A549 (cell line): ENCODE measurements around the gene GRAMD2A. TPM values are rescaled to one million over a fixed set of nuclear protein-coding genes. Genes with fewer than 3 reads are reported as not detected.

ENCODE experiments used
- ATAC-seq, 2 experiments: fragments of 200-7000 bp in 1 of 2; fragments of >200 bp in 1 of 2; cut with Nextera tagmentation in 1 of 2; cut with Tn5 transposase in 1 of 2; 3 replicates each; pipeline versions ENCODE4 v1.8.0 to v1.9.1; 2018 to 2020; ENCODE audit warnings: mild to moderate bottlenecking in 1 of 2, moderate library complexity in 1 of 2
- CTCF ChIA-PET: fragments of 300-600 bp; sonication (Branson Sonifier 250); formaldehyde crosslinking; extraction: SDS; loops from one replicate; lab custom pipeline; 2021; ENCODE audit warnings: antibody characterized with exemption, inconsistent platforms; lab: Yijun Ruan, JAX
- POLR2A ChIA-PET: fragments of 350-600 bp; formaldehyde crosslinking; extraction: SDS; loops from one replicate; lab custom pipeline; 2021; ENCODE audit warnings: antibody characterized with exemption, inconsistent platforms; lab: Yijun Ruan, JAX
- DNase-seq, 2 experiments: peaks; one replicate each; pipeline versions ENCODE4 v3.0.0 to v3.0.0-alpha.2; 2011 to 2016; ENCODE audit warnings: low read depth in 1 of 2, low spot score in 1 of 2
- FAIRE-seq: peaks from 2 replicates; lab custom pipeline; 2011; peaks lifted over from hg19 to GRCh38; lab: Jason Lieb, UNC
- H3K27ac ChIP-seq, 2 experiments: fragments of >200 bp; sonication (Bioruptor Twin); formaldehyde crosslinking; 3 replicates each; pipeline ENCODE4 v1.5.1; 2016 to 2017
- H3K4me1 ChIP-seq: fragments of >200 bp; sonication (Bioruptor Twin); formaldehyde crosslinking; 3 replicates; pipeline ENCODE4 v1.6.1; 2016
- H3K4me2 ChIP-seq: fragments of >200 bp; sonication (Bioruptor Twin); formaldehyde crosslinking; 3 replicates; pipeline ENCODE4 v1.6.1; 2016
- H3K4me3 ChIP-seq: fragments of >200 bp; sonication (Bioruptor Twin); formaldehyde crosslinking; 3 replicates; pipeline ENCODE4 v1.5.1; 2016
- H3K9me3 ChIP-seq: fragments of >200 bp; sonication (Bioruptor Twin); formaldehyde crosslinking; 3 replicates; pipeline ENCODE4 v1.6.1; 2016
- CBX8 ChIP-seq: fragments of 200-600 bp; sonication (generic); IDR thresholded peaks from 2 replicates; pipeline ENCODE4 v1.6.1; 2016
- CEBPB ChIP-seq, 2 experiments: fragments of >200 bp in 1 of 2; sonication (Bioruptor Twin) in 1 of 2; formaldehyde crosslinking in 1 of 2; IDR thresholded peaks; 2 replicates each; pipeline ENCODE4 v1.6.1; 2012 to 2016
- FOSB ChIP-seq: fragments of 250-450 bp; sonication (Bioruptor Pico); IDR thresholded peaks from 2 replicates; pipeline ENCODE4 v1.5.0; 2020; ENCODE audit warnings: mild to moderate bottlenecking, moderate library complexity
- FOSL2 ChIP-seq, 2 experiments: fragments of 450-650 bp in 1 of 2; fragments of >200 bp in 1 of 2; sonication (Bioruptor Twin) in 1 of 2; formaldehyde crosslinking; IDR thresholded peaks; 2 replicates each; pipeline versions ENCODE4 v1.5.0 to v1.6.1; 2016 to 2020; ENCODE audit warnings: mild to moderate bottlenecking in 1 of 2, moderate library complexity in 1 of 2
- FOXS1 ChIP-seq: fragments of 250-450 bp; sonication (Bioruptor Pico); IDR thresholded peaks from 2 replicates; pipeline ENCODE4 v1.5.0; 2020; ENCODE audit warnings: mild to moderate bottlenecking, moderate library complexity
- GATA3 ChIP-seq: IDR thresholded peaks from 2 replicates; pipeline ENCODE4 v1.6.1; 2012; ENCODE audit warnings: borderline replicate concordance
- HOXB5 ChIP-seq: fragments of 250-450 bp; sonication (Bioruptor Pico); IDR thresholded peaks from 2 replicates; pipeline ENCODE4 v1.5.0; 2020; ENCODE audit warnings: mild to moderate bottlenecking, moderate library complexity
- JUN ChIP-seq, 2 experiments: fragments of >200 bp; sonication (Bioruptor Twin); formaldehyde crosslinking; IDR thresholded peaks; 2 replicates in 1 of 2; 3 replicates in 1 of 2; pipeline ENCODE4 v1.6.1; 2016 to 2017
- JUNB ChIP-seq: fragments of >200 bp; sonication (Bioruptor Twin); formaldehyde crosslinking; IDR thresholded peaks from 2 replicates; pipeline ENCODE4 v1.6.1; 2016
- KDM5A ChIP-seq: fragments of 200-600 bp; sonication (generic); IDR thresholded peaks from 2 replicates; pipeline ENCODE4 v1.6.1; 2016; ENCODE audit warnings: antibody characterized with exemption, mild to moderate bottlenecking
- MYC ChIP-seq: IDR thresholded peaks from 2 replicates; pipeline ENCODE4 v1.6.1; 2012; ENCODE audit warnings: mild to moderate bottlenecking, inconsistent platforms, low read length, improper control_type of control experiment, borderline replicate concordance
- NFE2L2 ChIP-seq: fragments of 150-350 bp; conservative IDR thresholded peaks from 2 replicates; pipeline ENCODE4 v1.6.1; 2014; ENCODE audit warnings: low read length
- NPAS2 ChIP-seq: fragments of 250-450 bp; sonication (Bioruptor Pico); IDR thresholded peaks from 2 replicates; pipeline ENCODE4 v1.8.0; 2022; ENCODE audit warnings: mild to moderate bottlenecking, moderate library complexity, borderline replicate concordance
- NR3C1 ChIP-seq: fragments of >200 bp; sonication (Bioruptor Twin); formaldehyde crosslinking; IDR thresholded peaks from 3 replicates; pipeline ENCODE4 v1.6.1; 2017
- RAD21 ChIP-seq, 2 experiments: fragments of >200 bp in 1 of 2; sonication (Bioruptor Twin) in 1 of 2; formaldehyde crosslinking in 1 of 2; IDR thresholded peaks in 1 of 2; conservative IDR thresholded peaks in 1 of 2; 2 replicates in 1 of 2; 3 replicates in 1 of 2; pipeline ENCODE4 v1.6.1; 2012 to 2018; ENCODE audit warnings: inconsistent platforms in 1 of 2
- RARB ChIP-seq: fragments of 250-450 bp; sonication (Bioruptor Pico); IDR thresholded peaks from 2 replicates; pipeline ENCODE4 v1.8.0; 2021; ENCODE audit warnings: mild to moderate bottlenecking, moderate library complexity
- SREBF2 ChIP-seq: fragments of 450-650 bp; IDR thresholded peaks from 2 replicates; pipeline ENCODE4 v1.6.1; 2014; ENCODE audit warnings: mild to moderate bottlenecking, moderate library complexity
- TP53 ChIP-seq: fragments of 250-450 bp; sonication (Bioruptor Pico); IDR thresholded peaks from 2 replicates; pipeline ENCODE4 v1.5.0; 2021; ENCODE audit warnings: mild to moderate bottlenecking, moderate library complexity
- ZFP36 ChIP-seq: fragments of 450-650 bp; IDR thresholded peaks from 2 replicates; pipeline ENCODE4 v1.6.1; 2014; ENCODE audit warnings: borderline replicate concordance; ENCODE audit not compliant: partially characterized antibody
- ZSCAN20 ChIP-seq: fragments of 250-450 bp; sonication (Bioruptor Pico); IDR thresholded peaks from 2 replicates; pipeline ENCODE4 v1.8.0; 2022; ENCODE audit warnings: mild to moderate bottlenecking, moderate library complexity
- WGBS: methylation state at CpG from one replicate; pipeline ENCODE4 v1.1.6; 2017; ENCODE audit errors: missing lambda C conversion rate; 5-methylcytosine and 5-hydroxymethylcytosine counted together
- polyA plus RNA-seq, 4 experiments: library from polyadenylated mRNA; depleted of rRNA in 3 of 4; stranded (reverse); fragments of >200 nt; fragmentation: RNase III in 1 of 4; extraction: RNeasy Plus Mini Kit Qiagen cat#74134 plus additional on column Dnase treatment in 1 of 4; gene quantifications; 2 replicates in 3 of 4; 3 replicates in 1 of 4; pipeline ENCODE4 v1.2.3, GENCODE V29; 2011 to 2017
- TF ChIP-seq, protein P1 (sequence below): IDR thresholded peaks from 2 replicates; pipeline ENCODE4 v1.6.1; 2012; ENCODE audit warnings: low read depth, borderline replicate concordance
- TF ChIP-seq, protein P2 (sequence below): IDR thresholded peaks from 2 replicates; pipeline ENCODE4 v1.6.1; 2012
- TF ChIP-seq, protein P3 (sequence below): fragments of 250-450 bp; sonication (Bioruptor Pico); IDR thresholded peaks from 2 replicates; pipeline ENCODE4 v1.5.0; 2020; ENCODE audit warnings: low read depth, mild to moderate bottlenecking, moderate library complexity
- TF ChIP-seq, protein P4 (sequence below): fragments of 150-350 bp; IDR thresholded peaks from 2 replicates; pipeline ENCODE4 v1.6.1; 2014; ENCODE audit warnings: low read depth, mild to moderate bottlenecking, low read length
- TF ChIP-seq, protein P5 (sequence below): fragments of >200 bp; sonication (Bioruptor Twin); formaldehyde crosslinking; IDR thresholded peaks from 3 replicates; pipeline ENCODE4 v1.5.1; 2016
- TF ChIP-seq, protein P6 (sequence below): IDR thresholded peaks from 2 replicates; pipeline ENCODE4 v1.6.1; 2012

GRAMD2A gene
- polyA plus RNA-seq, 2 of the 4 experiments (the other 2 are of a cell fraction): 0.41 TPM; not detected in 1

DNA sequence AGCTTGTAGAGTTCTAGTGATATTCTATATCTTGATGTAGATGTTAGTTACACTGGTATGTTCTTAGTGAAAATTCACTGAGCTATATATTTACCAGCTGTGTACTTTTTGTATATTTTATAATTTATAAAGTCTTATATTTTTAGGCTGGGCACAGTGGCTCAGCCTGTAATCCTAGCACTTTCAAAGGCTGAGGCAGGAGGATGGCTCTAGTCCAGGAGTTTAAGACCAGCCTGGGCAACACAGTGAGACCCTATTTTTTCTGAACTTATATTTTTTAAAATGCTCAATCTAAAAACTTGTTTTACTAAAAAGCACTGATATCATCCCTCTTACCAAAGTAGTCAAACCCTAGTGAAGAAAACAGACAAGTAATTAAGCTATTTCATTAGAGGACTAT lies 84.8 kb downstream of the GRAMD2A start:
- Histone ChIP-seq H3K9me3 (no peaks in the 10 kb centered on the region), H3K4me2 (no peak overlapping the region), H3K4me3 (no peak overlapping the region), H3K27ac (no peak overlapping the region), H3K4me1 (peaks cover 52% of the 10 kb centered on the region)
- FAIRE-seq: no peak
- ChIA-PET POLR2A (interaction anchor here (0.6 kb wide), 1 partner anchor 175 kb away, joined by 3 read pairs; no protein-coding TSS in a partner anchor), CTCF (interaction anchor here (1.5 kb wide), 1 partner anchor 17 kb away, joined by 4 read pairs; no protein-coding TSS in a partner anchor)
- DNase-seq: no peak
- TF ChIP-seq CBX8: no peak
- no peak for TF ChIP-seq TP53 (CRISPR knock-in tag)
- no peak for TF ChIP-seq GATA3
- TF ChIP-seq, protein P1, sequence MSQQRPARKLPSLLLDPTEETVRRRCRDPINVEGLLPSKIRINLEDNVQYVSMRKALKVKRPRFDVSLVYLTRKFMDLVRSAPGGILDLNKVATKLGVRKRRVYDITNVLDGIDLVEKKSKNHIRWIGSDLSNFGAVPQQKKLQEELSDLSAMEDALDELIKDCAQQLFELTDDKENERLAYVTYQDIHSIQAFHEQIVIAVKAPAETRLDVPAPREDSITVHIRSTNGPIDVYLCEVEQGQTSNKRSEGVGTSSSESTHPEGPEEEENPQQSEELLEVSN: no peak
- TF ChIP-seq KDM5A: no peak
- TF ChIP-seq JUNB: no peak
- TF ChIP-seq, protein P2, sequence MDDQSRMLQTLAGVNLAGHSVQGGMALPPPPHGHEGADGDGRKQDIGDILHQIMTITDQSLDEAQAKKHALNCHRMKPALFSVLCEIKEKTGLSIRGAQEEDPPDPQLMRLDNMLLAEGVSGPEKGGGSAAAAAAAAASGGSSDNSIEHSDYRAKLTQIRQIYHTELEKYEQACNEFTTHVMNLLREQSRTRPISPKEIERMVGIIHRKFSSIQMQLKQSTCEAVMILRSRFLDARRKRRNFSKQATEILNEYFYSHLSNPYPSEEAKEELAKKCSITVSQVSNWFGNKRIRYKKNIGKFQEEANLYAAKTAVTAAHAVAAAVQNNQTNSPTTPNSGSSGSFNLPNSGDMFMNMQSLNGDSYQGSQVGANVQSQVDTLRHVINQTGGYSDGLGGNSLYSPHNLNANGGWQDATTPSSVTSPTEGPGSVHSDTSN: no peak
- TF ChIP-seq, protein P3, sequence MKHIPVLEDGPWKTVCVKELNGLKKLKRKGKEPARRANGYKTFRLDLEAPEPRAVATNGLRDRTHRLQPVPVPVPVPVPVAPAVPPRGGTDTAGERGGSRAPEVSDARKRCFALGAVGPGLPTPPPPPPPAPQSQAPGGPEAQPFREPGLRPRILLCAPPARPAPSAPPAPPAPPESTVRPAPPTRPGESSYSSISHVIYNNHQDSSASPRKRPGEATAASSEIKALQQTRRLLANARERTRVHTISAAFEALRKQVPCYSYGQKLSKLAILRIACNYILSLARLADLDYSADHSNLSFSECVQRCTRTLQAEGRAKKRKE: no peak
- TF ChIP-seq, protein P4, sequence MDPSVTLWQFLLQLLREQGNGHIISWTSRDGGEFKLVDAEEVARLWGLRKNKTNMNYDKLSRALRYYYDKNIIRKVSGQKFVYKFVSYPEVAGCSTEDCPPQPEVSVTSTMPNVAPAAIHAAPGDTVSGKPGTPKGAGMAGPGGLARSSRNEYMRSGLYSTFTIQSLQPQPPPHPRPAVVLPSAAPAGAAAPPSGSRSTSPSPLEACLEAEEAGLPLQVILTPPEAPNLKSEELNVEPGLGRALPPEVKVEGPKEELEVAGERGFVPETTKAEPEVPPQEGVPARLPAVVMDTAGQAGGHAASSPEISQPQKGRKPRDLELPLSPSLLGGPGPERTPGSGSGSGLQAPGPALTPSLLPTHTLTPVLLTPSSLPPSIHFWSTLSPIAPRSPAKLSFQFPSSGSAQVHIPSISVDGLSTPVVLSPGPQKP: no peak
- TF ChIP-seq RARB (CRISPR knock-in tag): no peak
- no peak for TF ChIP-seq NPAS2 (CRISPR knock-in tag)
- no peak for TF ChIP-seq ZSCAN20
- TF ChIP-seq NFE2L2: no peak
- no peak for TF ChIP-seq NR3C1
- TF ChIP-seq, protein P5, sequence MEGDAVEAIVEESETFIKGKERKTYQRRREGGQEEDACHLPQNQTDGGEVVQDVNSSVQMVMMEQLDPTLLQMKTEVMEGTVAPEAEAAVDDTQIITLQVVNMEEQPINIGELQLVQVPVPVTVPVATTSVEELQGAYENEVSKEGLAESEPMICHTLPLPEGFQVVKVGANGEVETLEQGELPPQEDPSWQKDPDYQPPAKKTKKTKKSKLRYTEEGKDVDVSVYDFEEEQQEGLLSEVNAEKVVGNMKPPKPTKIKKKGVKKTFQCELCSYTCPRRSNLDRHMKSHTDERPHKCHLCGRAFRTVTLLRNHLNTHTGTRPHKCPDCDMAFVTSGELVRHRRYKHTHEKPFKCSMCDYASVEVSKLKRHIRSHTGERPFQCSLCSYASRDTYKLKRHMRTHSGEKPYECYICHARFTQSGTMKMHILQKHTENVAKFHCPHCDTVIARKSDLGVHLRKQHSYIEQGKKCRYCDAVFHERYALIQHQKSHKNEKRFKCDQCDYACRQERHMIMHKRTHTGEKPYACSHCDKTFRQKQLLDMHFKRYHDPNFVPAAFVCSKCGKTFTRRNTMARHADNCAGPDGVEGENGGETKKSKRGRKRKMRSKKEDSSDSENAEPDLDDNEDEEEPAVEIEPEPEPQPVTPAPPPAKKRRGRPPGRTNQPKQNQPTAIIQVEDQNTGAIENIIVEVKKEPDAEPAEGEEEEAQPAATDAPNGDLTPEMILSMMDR: no peak
- TF ChIP-seq MYC: no peak
- TF ChIP-seq JUN (IDR thresholded peaks at IDR 0.05): no peak
- TF ChIP-seq FOXS1 (CRISPR knock-in tag): no peak
- TF ChIP-seq, all 56 proteins: peak for 0
- ATAC-seq: no peak

DNA sequence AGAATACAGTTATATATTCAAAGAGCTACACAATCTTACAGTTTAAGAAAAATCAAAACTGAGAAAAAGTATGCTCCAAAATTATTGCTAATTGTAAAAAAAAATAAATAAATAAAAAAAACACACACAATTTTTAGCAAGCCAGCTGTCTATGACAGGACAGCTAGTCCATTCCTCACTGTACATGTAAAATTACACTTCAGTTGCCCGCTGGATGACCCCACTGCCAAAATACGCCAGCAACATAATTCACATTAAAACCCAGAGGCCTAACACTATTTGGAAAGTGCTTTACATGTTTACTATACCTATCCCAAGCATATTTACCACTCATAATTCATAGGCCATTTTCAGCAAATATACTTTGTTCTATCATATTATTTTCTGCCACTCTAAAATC lies 85.5 kb downstream of the GRAMD2A start:
- no peak for ATAC-seq
- no peaks in the 10 kb centered on the region for H3K9me3 ChIP-seq
- POLR2A ChIA-PET: interaction anchor here (0.6 kb wide), 2 partner anchors 42 to 175 kb away, joined by 3 read pairs; no protein-coding TSS in a partner anchor
- WGBS: 93% methylated on average over 2 of the region's 2 CpGs
- FAIRE-seq: no peak
- TF ChIP-seq HOXB5: no peak
- TF ChIP-seq, all 56 proteins: peak for 0
- peaks cover 58% of the 10 kb centered on the region for H3K4me1 ChIP-seq
- no peak for DNase-seq
- no peak overlapping the region for H3K4me3 ChIP-seq
- H3K27ac ChIP-seq: no peak overlapping the region
- no peak overlapping the region for H3K4me2 ChIP-seq
- CTCF ChIA-PET: interaction anchor here (0.7 to 1.8 kb wide), 4 partner anchors 8 to 45 kb away, joined by 3 to 5 read pairs (median 4); no protein-coding TSS in a partner anchor

DNA sequence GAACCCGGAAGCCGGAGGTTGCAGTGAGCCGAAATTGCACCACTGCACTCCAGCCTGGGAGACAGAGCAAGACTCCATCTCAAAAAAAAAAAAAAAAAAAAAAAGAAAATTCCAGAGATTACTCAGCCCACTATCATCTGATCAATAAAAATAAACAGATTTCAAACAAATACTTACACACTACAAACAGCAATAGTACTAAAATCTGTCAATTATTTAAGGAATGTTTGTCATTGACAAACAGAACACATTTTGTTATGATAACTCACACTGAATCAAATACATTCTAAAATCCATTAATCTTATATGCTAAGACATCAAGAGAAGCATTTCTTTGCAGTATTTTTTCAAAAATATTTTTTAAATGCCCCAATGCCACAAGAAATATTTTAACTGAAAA lies 87.2 kb downstream of the GRAMD2A start:
- peak overlapping the region; percentile 13; the same call in 2 of the 3 replicates for H3K4me2 ChIP-seq
- TF ChIP-seq HOXB5 (peak; percentile 96), ZFP36 (peak; percentile 62), FOSB (no peak), FOSL2 (IDR thresholded peaks at IDR 0.05) (peak; percentile 17; the same call in 1 of the 2 replicates), FOSL2 (CRISPR knock-in tag; IDR thresholded peaks at IDR 0.05) (peak; percentile 87), JUNB (peak; percentile 68), ZSCAN20 (no peak), CEBPB (IDR thresholded peaks at IDR 0.05) (peak in 1 of 2 experiments; percentile 54; a peak in 1 of 4 replicates), SREBF2 (no peak), RAD21 (conservative IDR thresholded peaks at IDR 0.05 in 1 of 2, IDR thresholded peaks at IDR 0.05 in 1 of 2) (0 out of 5 replicates have a peak, but pooled peaks of 1 of the 2 experiments have one; percentile 6), GATA3 (peak; percentile 95)
- TF ChIP-seq, protein P6, sequence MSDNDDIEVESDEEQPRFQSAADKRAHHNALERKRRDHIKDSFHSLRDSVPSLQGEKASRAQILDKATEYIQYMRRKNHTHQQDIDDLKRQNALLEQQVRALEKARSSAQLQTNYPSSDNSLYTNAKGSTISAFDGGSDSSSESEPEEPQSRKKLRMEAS: 0 out of 2 replicates have a peak, but pooled peaks have one; percentile 16
- DNase-seq (peak; percentile 46 to 75), FAIRE-seq (peak; percentile 89), ATAC-seq (peak; percentile 50 to 87; a peak in 5 of 6 replicates)
- H3K27ac ChIP-seq: no peak overlapping the region
- POLR2A ChIA-PET: no interaction called here
- no peaks in the 10 kb centered on the region for H3K9me3 ChIP-seq
- CTCF ChIA-PET: no interaction called here
- WGBS: 35% methylated on average over 3 of the region's 3 CpGs
- no peak overlapping the region for H3K4me3 ChIP-seq
- H3K4me1 ChIP-seq: peaks cover 54% of the 10 kb centered on the region
